ENCODE results near the gene FSTL5. TPM values are rescaled to one million over a fixed set of nuclear protein-coding genes. Genes with fewer than 3 reads are reported as not detected.

The FSTL5 gene
- total and polyA plus RNA-seq, 2 donors (not counting 3 experiments of a cell fraction or from before 2014, with no cell fraction given), result 1.3 to 1.9 TPM

GRCh38 chr4:161486461-161486860 is 677.3 kb downstream of the FSTL5 start:
- Histone ChIP-seq H3K27ac (ENCODE audit: insufficient read depth, low read depth, low read length) (no peak overlapping the region), H3K9me1 (replicated peaks; ENCODE audit: control insufficient read depth, extremely low read depth, insufficient read depth, low read length) (no peaks in the 10 kb centered on the region), H3K9me3 (replicated peaks; ENCODE audit: control insufficient read depth, insufficient read depth, low read length) (no peaks in the 10 kb centered on the region), H2AFZ (ENCODE audit: low read depth, low read length) (no peak overlapping the region), H3K4me3 (replicated peaks in 1 of 3; ENCODE audit: insufficient read depth in 1 of 3, low read depth in 1 of 3, low read length in 3 of 3) (no peak overlapping the region), H3K4me1 (ENCODE audit: control insufficient read depth, extremely low read depth, insufficient read depth, low read length) (no peaks in the 10 kb centered on the region), H3K36me3 (ENCODE audit: control insufficient read depth in 2 of 2, extremely low read depth in 1 of 2, insufficient read depth in 2 of 2, low read length in 2 of 2) (no peaks in the 10 kb centered on the region), H3K27me3 (ENCODE audit: control insufficient read depth in 2 of 2, insufficient read depth in 2 of 2, low read length in 2 of 2) (no peaks in the 10 kb centered on the region), H4K20me1 (replicated peaks; ENCODE audit: control insufficient read depth, extremely low read depth, insufficient read depth, low read length) (no peaks in the 10 kb centered on the region), H3K79me2 (ENCODE audit: control insufficient read depth, insufficient read depth, low read length) (no peaks in the 10 kb centered on the region), H3K9ac (replicated peaks; ENCODE audit: extremely low read depth, insufficient read depth, low read length) (no peak overlapping the region), H3K4me2 (ENCODE audit: insufficient read depth, low read length) (no peak overlapping the region)
- BruUV-seq (replicated peaks), result no TSS peak
- POLR2A ChIA-PET, result no interaction called here
- DNase-seq (ENCODE audit: low read depth, low spot score) (no peak), FAIRE-seq (no peak)
- TF ChIP-seq GATA2 (IDR thresholded peaks at IDR 0.05; ENCODE audit: insufficient read depth, insufficient read length, low read depth, low read length) (no peak), FOS (IDR thresholded peaks at IDR 0.05; ENCODE audit: borderline replicate concordance, insufficient read depth, low read length) (no peak), JUN (IDR thresholded peaks at IDR 0.05; ENCODE audit: borderline replicate concordance, insufficient read depth, insufficient read length, low read depth) (no peak)
- dilution Hi-C loops (cut with MboI; ENCODE audit: extremely low pct_ligation_motif_present, low sequenced_read_pairs), result no loop called here
- CTCF ChIA-PET, result no interaction called here
- intact Hi-C loops (cut with micrococcal nuclease), result no loop called here

GRCh38 chr4:161466316-161466715 is 697.5 kb downstream of the FSTL5 start:
- no TSS peak for BruUV-seq (replicated peaks)
- no peak overlapping the region for H3K9ac ChIP-seq (replicated peaks; ENCODE audit: extremely low read depth, insufficient read depth, low read length)
- H3K9me3 ChIP-seq (replicated peaks; ENCODE audit: control insufficient read depth, insufficient read depth, low read length), result no peaks in the 10 kb centered on the region
- no peaks in the 10 kb centered on the region for H3K36me3 ChIP-seq (ENCODE audit: control insufficient read depth in 2 of 2, extremely low read depth in 1 of 2, insufficient read depth in 2 of 2, low read length in 2 of 2)
- H3K27me3 ChIP-seq (ENCODE audit: control insufficient read depth in 2 of 2, insufficient read depth in 2 of 2, low read length in 2 of 2), result no peaks in the 10 kb centered on the region
- H3K4me3 ChIP-seq (replicated peaks in 1 of 3; ENCODE audit: insufficient read depth in 1 of 3, low read depth in 1 of 3, low read length in 3 of 3), result no peak overlapping the region
- ChIA-PET POLR2A (no interaction called here), CTCF (interaction anchor here (1.1 kb wide), 1 partner anchor 36 kb away, joined by 3 read pairs; no protein-coding TSS in a partner anchor)
- H2AFZ ChIP-seq (ENCODE audit: low read depth, low read length), result no peak overlapping the region
- no peaks in the 10 kb centered on the region for H3K4me1 ChIP-seq (ENCODE audit: control insufficient read depth, extremely low read depth, insufficient read depth, low read length)
- H3K27ac ChIP-seq (ENCODE audit: insufficient read depth, low read depth, low read length), result no peak overlapping the region
- intact Hi-C loops (cut with micrococcal nuclease), result no loop called here
- no peaks in the 10 kb centered on the region for H3K9me1 ChIP-seq (replicated peaks; ENCODE audit: control insufficient read depth, extremely low read depth, insufficient read depth, low read length)
- dilution Hi-C loops (cut with MboI; ENCODE audit: extremely low pct_ligation_motif_present, low sequenced_read_pairs), result no loop called here
- DNase-seq (ENCODE audit: low read depth, low spot score), result no peak
- H4K20me1 ChIP-seq (replicated peaks; ENCODE audit: control insufficient read depth, extremely low read depth, insufficient read depth, low read length), result no peaks in the 10 kb centered on the region
- H3K79me2 ChIP-seq (ENCODE audit: control insufficient read depth, insufficient read depth, low read length), result no peaks in the 10 kb centered on the region
- no peak for TF ChIP-seq JUN (IDR thresholded peaks at IDR 0.05; ENCODE audit: borderline replicate concordance, insufficient read depth, insufficient read length, low read depth)
- TF ChIP-seq MYC (IDR thresholded peaks at IDR 0.05; ENCODE audit: low read depth, low read length), result no peak
- no peak for TF ChIP-seq EZH2 (IDR thresholded peaks at IDR 0.05; ENCODE audit: borderline replicate concordance, low read depth, low read length, severe bottlenecking)
- TF ChIP-seq POLR2A (IDR thresholded peaks at IDR 0.05; ENCODE audit: low read depth, low read length), result no peak
- no peak for TF ChIP-seq MAX (IDR thresholded peaks at IDR 0.05; ENCODE audit: insufficient read depth, insufficient read length)
- TF ChIP-seq CTCF (IDR thresholded peaks at IDR 0.05; ENCODE audit: extremely low read depth in 1 of 2, insufficient read depth in 1 of 2, low read depth in 1 of 2, low read length in 2 of 2), result no peak
- no peak for TF ChIP-seq GATA2 (IDR thresholded peaks at IDR 0.05; ENCODE audit: insufficient read depth, insufficient read length, low read depth, low read length)
- TF ChIP-seq FOS (IDR thresholded peaks at IDR 0.05; ENCODE audit: borderline replicate concordance, insufficient read depth, low read length), result no peak
- TF ChIP-seq POLR2AphosphoS5 (IDR thresholded peaks at IDR 0.05; ENCODE audit: insufficient read depth, low read depth, low read length), result no peak
- no peak overlapping the region for H3K4me2 ChIP-seq (ENCODE audit: insufficient read depth, low read length)
- no peak for FAIRE-seq

Data from endothelial cell of umbilical vein (primary cell).